Measurements from ENCODE around the gene PIP4K2A.
A peak's percentile ranks its signal among the peaks of the same experiment; 100 is the strongest.

The PIP4K2A gene

GRCh38 chr10:22615819-22616499 lies 98.4 kb downstream of the PIP4K2A start:
- DNase-seq, result no peak

DNA sequence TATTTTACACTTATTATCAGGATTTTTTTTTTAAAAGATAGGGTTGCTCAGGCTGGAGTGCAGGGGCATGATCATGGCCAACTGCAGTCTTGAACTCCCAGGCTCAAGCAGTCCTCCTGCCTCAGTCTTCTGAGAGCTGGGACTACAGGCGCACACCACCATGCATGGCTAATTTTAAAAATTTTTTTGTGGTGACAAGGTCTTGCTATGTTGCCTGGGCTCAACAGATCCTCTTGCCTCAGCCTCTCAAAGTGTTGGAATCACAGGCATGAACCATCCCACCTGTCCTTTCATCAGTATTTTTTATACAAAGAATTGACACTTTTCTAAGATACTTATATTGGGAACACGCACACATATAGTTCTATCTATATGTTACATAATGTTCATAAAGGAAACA lies 99.3 kb downstream of the PIP4K2A start:
- no peak for DNase-seq

- no peak for DNase-seq
Measured at GRCh38 chr10:22613011-22613410, 101.4 kb downstream of the PIP4K2A start.

DNA sequence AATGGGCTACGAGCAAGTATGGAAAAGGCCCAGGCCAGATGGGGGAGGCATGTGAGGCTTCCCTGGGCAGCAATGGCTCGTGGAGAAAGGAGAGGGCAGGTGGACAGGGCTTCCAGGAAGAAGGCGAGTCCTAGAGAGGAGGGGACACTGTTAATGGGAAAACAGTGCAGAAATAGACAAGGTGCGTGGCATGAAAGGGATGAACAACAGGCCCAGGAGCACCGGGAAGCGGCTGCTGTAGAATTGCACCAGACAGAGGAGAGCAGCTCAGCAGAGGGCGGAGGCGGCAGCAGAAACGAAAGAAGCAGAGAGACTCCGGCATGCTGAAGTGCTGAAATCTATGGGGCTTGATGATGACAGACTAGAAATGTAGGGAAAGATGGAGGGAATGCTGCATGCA lies 102.1 kb downstream of the PIP4K2A start:
- no peak for DNase-seq

- DNase-seq, result no peak
Measured at GRCh38 chr10:22611425-22612115, 102.8 kb downstream of the PIP4K2A start.

DNA sequence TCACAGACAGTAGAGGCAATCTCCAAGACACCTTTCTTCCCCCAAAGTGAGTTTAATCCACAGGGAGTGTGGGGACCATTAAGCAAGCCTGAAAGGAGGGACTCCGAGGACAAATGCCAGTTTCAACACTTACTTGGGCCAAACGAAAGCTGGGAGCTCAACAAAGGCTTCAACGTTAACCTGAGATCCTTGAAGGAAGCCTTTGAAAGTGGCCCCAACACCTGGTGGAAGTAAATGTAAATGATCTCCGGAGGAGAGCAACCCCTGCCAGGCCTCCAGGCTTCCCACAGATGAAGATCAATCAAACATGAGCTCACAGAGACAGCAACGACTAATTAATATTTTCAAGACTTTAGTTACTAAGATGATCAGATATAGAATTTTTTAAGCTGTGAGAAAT lies 103.8 kb downstream of the PIP4K2A start:
- no peak for DNase-seq

- DNase-seq, result no peak
Measured at GRCh38 chr10:22609719-22610465, 104.5 kb downstream of the PIP4K2A start.

DNA sequence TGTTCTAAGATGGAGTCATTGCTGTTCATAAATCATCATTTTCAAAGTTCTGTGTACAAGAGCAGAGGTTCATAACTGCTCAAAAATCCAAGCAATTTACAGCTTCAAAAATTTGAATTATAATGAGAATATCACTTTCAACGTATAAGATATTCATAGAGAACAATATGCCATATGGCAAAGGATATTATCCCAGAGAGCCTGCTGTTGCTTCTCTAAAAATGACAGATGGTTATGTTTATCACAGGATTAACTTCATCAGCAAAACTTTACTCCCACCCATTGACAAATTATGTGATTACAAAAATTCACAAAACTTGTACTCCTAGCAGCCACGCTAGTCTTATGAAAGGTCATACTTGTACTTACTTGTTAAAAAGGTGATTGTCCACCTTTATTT lies 105.1 kb downstream of the PIP4K2A start:
- no peak for DNase-seq

DNA sequence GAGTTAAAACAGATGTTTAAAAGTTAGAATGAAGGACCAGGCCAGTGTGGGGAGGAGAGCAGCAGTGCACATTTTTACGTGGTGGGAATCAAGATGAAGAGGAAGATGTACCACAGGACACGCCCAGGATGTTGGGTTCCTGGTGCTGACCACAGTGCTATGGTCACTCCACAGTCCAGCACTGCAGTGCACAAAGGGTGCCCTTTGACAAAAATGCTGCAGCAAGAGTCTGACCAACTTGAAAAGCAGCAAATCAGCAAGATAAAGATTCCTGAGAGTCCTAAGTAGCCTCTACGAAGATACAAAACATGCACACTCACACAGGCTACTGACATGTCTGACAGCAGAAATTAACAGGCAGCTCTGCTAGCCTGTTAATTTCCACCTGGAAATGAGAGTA lies 107.1 kb downstream of the PIP4K2A start:
- no peak for DNase-seq

GRCh38 chr10:22606164-22606614 lies 108.2 kb downstream of the PIP4K2A start:
- no peak for DNase-seq

GRCh38 chr10:22605168-22605567 lies 109.2 kb downstream of the PIP4K2A start:
- DNase-seq, result no peak

GRCh38 chr10:22604344-22605126 lies 109.8 kb downstream of the PIP4K2A start:
- no peak for DNase-seq

DNA sequence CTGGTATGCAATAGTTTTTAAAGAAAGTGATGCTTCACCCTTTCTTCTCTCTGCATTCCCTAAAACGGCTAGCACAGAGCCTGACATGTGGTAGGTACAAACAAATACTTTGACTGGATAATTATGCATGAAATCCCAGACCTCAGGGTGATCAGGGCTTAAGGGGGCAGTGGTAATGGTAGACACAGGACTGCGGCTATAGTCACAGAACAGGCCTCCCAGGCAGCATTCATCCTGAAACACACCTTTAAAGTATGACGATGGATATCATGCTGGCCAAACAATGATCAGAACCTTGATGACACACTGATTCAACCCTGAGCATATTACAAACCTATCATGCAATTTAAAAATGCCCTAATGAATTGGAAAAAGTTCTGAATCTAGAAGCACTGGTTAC lies 110.8 kb downstream of the PIP4K2A start:
- DNase-seq, result no peak

- DNase-seq, result no peak
Measured at GRCh38 chr10:22601618-22602017, 112.8 kb downstream of the PIP4K2A start.

GRCh38 chr10:22599636-22600228 lies 114.6 kb downstream of the PIP4K2A start:
- DNase-seq, result no peak

GRCh38 chr10:22599048-22599561 lies 115.3 kb downstream of the PIP4K2A start:
- peak; percentile 64 for DNase-seq

- no peak for DNase-seq
Measured at GRCh38 chr10:22598478-22598877, 115.9 kb downstream of the PIP4K2A start.

- no peak for DNase-seq
Measured at GRCh38 chr10:22597138-22597537, 117.2 kb downstream of the PIP4K2A start.

GRCh38 chr10:22593636-22594198 lies 120.7 kb downstream of the PIP4K2A start:
- DNase-seq, result no peak

DNA sequence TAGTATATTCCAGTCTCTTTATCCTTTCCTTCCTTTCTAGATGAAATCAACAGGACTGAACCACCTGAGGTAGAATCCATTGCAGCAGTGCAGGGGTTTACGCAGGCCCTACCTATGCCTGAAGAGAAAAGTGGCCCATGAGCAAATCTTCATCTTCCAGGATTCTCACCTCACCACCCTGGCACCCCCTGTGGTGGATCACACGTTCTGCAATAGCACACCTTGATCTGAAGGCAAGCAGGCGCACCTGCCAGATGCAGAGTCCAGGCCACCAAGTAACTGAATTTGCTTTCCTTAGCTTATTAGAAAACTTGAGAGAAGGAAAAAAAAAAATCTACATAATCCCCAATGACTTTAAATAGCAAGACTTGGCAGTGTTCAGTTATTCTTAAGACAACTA lies 121.4 kb downstream of the PIP4K2A start:
- no peak for DNase-seq

DNA sequence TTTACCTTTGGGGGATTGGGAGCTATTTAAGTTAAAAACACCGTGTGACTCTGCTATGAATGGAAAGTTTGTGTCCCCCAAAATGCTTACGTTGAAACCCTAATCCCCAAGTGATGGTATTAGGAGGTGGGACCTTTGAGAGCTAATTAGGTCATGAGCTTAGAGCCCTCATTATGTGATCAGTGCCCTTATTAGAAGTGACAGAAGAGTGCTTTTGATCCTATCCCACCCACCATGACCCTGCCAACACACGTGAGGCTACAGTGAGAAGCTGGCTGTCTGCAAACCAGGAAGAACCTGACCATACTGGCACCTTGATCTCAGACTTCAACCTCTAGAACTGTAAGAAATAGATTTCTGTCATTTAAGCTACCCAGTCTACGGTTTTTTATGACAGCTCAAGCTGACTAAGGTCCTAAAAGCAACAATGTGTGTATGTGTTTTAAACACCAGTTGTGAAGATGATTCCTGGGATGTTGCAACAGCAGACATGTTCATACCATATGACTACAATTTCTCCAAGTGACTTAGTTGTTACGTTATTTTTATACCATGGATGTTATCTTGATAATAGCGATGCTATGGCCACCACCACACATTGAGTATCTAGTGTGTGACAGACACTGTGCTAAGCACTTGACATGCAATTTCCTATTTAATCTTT lies 124.4 kb downstream of the PIP4K2A start:
- DNase-seq, result no peak

DNA sequence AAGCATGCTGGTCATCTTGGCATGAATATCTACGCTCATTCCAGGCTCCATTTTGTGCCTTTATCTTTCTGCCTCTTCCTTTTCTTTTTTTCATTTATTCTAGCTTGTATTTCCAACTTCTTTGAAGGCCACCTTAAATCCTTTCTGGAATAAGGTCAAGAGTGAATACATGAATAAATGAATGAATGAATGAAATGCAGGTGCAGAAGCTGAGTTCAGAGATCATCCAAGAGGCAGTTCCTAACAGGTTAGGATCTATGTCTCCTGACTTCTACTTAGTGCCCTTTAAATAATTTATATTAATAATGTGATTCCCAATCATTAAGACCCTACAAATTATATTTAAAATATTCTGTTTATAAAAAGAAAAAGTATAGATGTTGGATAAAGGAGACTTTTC lies 125.9 kb downstream of the PIP4K2A start:
- no peak for DNase-seq
